ENCODE measurements around the gene BIRC6. TPM values are rescaled to one million over a fixed set of nuclear protein-coding genes. Genes with fewer than 3 reads are reported as not detected.
"Not testable (repeated sequence)": the region's sequence is repeated elsewhere in the genome, so short reads cannot be mapped to it uniquely, and the experiment has no call there.

Gene BIRC6
- total RNA-seq, 1 donor: 133 TPM

GRCh38 chr2:32632089-32632488 lies 275.3 kb downstream of the BIRC6 start:
- peak; percentile 21 for DNase-seq (ENCODE audit: low read depth)
- no peak overlapping the region for H3K4me3 ChIP-seq (ENCODE audit: low read depth, low read length)
- TF ChIP-seq, protein P1, sequence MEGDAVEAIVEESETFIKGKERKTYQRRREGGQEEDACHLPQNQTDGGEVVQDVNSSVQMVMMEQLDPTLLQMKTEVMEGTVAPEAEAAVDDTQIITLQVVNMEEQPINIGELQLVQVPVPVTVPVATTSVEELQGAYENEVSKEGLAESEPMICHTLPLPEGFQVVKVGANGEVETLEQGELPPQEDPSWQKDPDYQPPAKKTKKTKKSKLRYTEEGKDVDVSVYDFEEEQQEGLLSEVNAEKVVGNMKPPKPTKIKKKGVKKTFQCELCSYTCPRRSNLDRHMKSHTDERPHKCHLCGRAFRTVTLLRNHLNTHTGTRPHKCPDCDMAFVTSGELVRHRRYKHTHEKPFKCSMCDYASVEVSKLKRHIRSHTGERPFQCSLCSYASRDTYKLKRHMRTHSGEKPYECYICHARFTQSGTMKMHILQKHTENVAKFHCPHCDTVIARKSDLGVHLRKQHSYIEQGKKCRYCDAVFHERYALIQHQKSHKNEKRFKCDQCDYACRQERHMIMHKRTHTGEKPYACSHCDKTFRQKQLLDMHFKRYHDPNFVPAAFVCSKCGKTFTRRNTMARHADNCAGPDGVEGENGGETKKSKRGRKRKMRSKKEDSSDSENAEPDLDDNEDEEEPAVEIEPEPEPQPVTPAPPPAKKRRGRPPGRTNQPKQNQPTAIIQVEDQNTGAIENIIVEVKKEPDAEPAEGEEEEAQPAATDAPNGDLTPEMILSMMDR (IDR thresholded peaks at IDR 0.05; ENCODE audit: insufficient read depth, low read length): no peak

DNA sequence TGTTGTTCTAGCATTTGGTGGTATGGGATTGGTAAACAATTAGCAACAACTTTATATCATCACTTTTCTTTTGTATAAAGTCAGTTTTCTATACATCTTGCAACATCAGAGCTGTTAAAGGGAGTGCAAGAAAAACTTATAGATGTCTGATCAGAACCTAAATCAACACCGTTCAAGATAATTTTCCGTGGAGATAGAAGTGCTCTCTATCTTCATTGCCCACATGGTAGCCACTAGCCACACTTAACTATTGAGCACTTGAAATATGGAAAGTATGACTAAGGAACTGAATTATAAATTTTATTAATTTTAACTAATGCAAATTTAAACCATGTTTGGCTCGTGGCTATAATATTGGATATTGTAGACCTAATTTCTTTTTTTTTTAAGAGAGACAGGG lies 276.2 kb downstream of the BIRC6 start:
- TF ChIP-seq, protein P1 (IDR thresholded peaks at IDR 0.05; ENCODE audit: insufficient read depth, low read length): no peak
- DNase-seq (ENCODE audit: low read depth): no peak
- H3K4me3 ChIP-seq (ENCODE audit: low read depth, low read length): no peak overlapping the region

GRCh38 chr2:32638548-32638947 lies 281.7 kb downstream of the BIRC6 start:
- H3K4me3 ChIP-seq (ENCODE audit: low read depth, low read length); DNase-seq (ENCODE audit: low read depth): not testable (repeated sequence)

- no peak overlapping the region for H3K4me3 ChIP-seq (ENCODE audit: low read depth, low read length)
- DNase-seq (ENCODE audit: low read depth): no peak
- TF ChIP-seq, protein P1 (IDR thresholded peaks at IDR 0.05; ENCODE audit: insufficient read depth, low read length): no peak
These were observed 284.4 kb downstream of the BIRC6 start for GRCh38 chr2:32641180-32641579.

DNA sequence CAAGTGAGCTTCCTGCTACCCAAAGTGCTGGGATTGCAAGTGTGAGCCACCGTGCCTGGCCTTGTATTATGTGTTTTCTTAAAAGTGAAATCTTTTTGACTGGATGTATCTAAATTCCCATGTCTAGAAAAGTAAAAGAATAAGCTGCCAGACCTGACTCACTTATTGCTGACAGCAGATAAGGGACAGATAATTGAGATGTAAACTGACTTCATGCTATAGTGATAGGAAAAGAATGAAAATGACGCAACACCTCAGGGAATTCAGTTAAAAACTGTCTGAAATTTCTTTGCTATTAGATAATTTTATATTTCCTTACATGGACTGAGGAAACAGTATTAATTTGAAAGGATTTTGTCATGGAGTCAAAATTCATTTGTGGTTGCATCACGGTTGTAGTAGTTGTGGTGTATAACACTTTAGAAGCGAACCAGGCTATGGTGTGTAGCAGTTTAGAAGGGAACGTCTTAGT lies 290.4 kb downstream of the BIRC6 start:
- peak; percentile 99 for DNase-seq (ENCODE audit: low read depth)
- no peak overlapping the region for H3K4me3 ChIP-seq (ENCODE audit: low read depth, low read length)
- TF ChIP-seq, protein P1 (IDR thresholded peaks at IDR 0.05; ENCODE audit: insufficient read depth, low read length): no peak

- H3K4me3 ChIP-seq (ENCODE audit: low read depth, low read length): no peak overlapping the region
- TF ChIP-seq, protein P1 (IDR thresholded peaks at IDR 0.05; ENCODE audit: insufficient read depth, low read length): no peak
- DNase-seq (ENCODE audit: low read depth): peak; percentile 51
These were observed 295.9 kb downstream of the BIRC6 start for GRCh38 chr2:32652555-32653209.

DNA sequence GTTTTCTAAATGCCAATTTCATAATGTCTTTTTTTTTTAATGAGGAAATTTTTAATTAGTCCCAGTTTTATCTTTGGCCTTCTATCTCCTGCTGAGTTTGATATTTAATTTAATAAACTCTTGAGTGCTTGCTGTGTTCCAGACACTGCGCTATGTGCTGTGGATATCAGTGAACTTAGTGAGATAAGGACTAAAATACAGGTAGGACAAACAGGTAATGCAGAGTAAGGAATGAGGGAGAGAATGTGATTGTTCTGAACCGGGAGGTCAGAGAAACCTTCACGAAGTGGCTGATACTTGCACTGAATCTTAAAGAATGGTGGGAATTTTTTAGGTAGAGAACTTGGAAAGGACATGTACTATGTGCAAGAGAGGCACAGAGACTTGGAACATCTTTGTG lies 299.2 kb downstream of the BIRC6 start:
- no peak for DNase-seq (ENCODE audit: low read depth)
- TF ChIP-seq, protein P1 (IDR thresholded peaks at IDR 0.05; ENCODE audit: insufficient read depth, low read length): no peak
- no peak overlapping the region for H3K4me3 ChIP-seq (ENCODE audit: low read depth, low read length)
